NCI-H526 treated with DMSO at 0.1 percent for 48 hours (cell line): ENCODE data around the gene GUCY1A2.

Source experiments
- DNase-seq: peaks from one replicate; lab custom pipeline; 2025; lab: John Stamatoyannopoulos, UW

Gene GUCY1A2

GRCh38 chr11:106998916-106999188 lies 19.4 kb downstream of the GUCY1A2 start:
- DNase-seq: no peak

GRCh38 chr11:106998116-106998915 lies 20.0 kb downstream of the GUCY1A2 start:
- no peak for DNase-seq

GRCh38 chr11:106997227-106997626 lies 21.0 kb downstream of the GUCY1A2 start:
- DNase-seq: no peak

- DNase-seq: no peak
Measured at GRCh38 chr11:106996691-106997090, 21.6 kb downstream of the GUCY1A2 start.

GRCh38 chr11:106990331-106990730 lies 27.9 kb downstream of the GUCY1A2 start:
- DNase-seq: no peak

- no peak for DNase-seq
Measured at GRCh38 chr11:106989078-106989455, 29.2 kb downstream of the GUCY1A2 start.

GRCh38 chr11:106988151-106989077 lies 29.9 kb downstream of the GUCY1A2 start:
- DNase-seq: no peak

GRCh38 chr11:106986673-106987072 lies 31.6 kb downstream of the GUCY1A2 start:
- DNase-seq: no peak

- DNase-seq: no peak
Measured at GRCh38 chr11:106986261-106986660, 32.0 kb downstream of the GUCY1A2 start.

- no peak for DNase-seq
Measured at GRCh38 chr11:106983991-106984390, 34.3 kb downstream of the GUCY1A2 start.

GRCh38 chr11:106983261-106983660 lies 35.0 kb downstream of the GUCY1A2 start:
- DNase-seq: no peak

GRCh38 chr11:106974831-106975230 lies 43.4 kb downstream of the GUCY1A2 start:
- no peak for DNase-seq

- DNase-seq: no peak
Measured at GRCh38 chr11:106971864-106972263, 46.4 kb downstream of the GUCY1A2 start.

- no peak for DNase-seq
Measured at GRCh38 chr11:106969644-106970355, 48.5 kb downstream of the GUCY1A2 start.

- no peak for DNase-seq
Measured at GRCh38 chr11:106962995-106963394, 55.3 kb downstream of the GUCY1A2 start.

- DNase-seq: no peak
Measured at GRCh38 chr11:106961518-106961917, 56.8 kb downstream of the GUCY1A2 start.

- no peak for DNase-seq
Measured at GRCh38 chr11:106961048-106961447, 57.2 kb downstream of the GUCY1A2 start.

- DNase-seq: no peak
Measured at GRCh38 chr11:106959800-106960199, 58.5 kb downstream of the GUCY1A2 start.

- DNase-seq: no peak
Measured at GRCh38 chr11:106959386-106959785, 58.9 kb downstream of the GUCY1A2 start.

- no peak for DNase-seq
Measured at GRCh38 chr11:106958517-106959248, 59.6 kb downstream of the GUCY1A2 start.

- DNase-seq: no peak
Measured at GRCh38 chr11:106957030-106957482, 61.2 kb downstream of the GUCY1A2 start.

GRCh38 chr11:106950067-106950491 lies 68.2 kb downstream of the GUCY1A2 start:
- DNase-seq: peak; percentile 70
